ENCODE results near the gene FXR1. TPM values are rescaled to one million over a fixed set of nuclear protein-coding genes. Genes with fewer than 3 reads are reported as not detected.

FXR1 gene
- total and polyA plus RNA-seq, 2 of the 13 experiments (the other 11 are each of a cell fraction or from before 2014, with no cell fraction given), result 104 to 132 TPM

GRCh38 chr3:180996415-180996932, 84.0 kb downstream of the FXR1 start:
- WGBS (ENCODE audit: low lambda C conversion rate), result 5% methylated on average over 2 of the region's 2 CpGs
- H3K9me3 ChIP-seq (ENCODE audit: low read length), result no peaks in the 10 kb centered on the region
- H3K4me3 ChIP-seq (replicated peaks in 1 of 3; ENCODE audit: insufficient read depth in 1 of 3, low read depth in 2 of 3, low read length in 3 of 3), result no peak overlapping the region
- CTCF ChIA-PET (ENCODE audit: low intra/inter-chr PET ratio, low total read pairs), result no interaction called here
- H3K27me3 ChIP-seq (ENCODE audit: control insufficient read depth in 1 of 2, insufficient read depth in 2 of 2, low read length in 2 of 2), result peaks cover 0 to 2% of the 10 kb centered on the region in 2 experiments; a peak in 1 of 5 replicates
- no peak overlapping the region for H2AFZ ChIP-seq (ENCODE audit: low read length)
- no peak overlapping the region for H3K4me2 ChIP-seq (ENCODE audit: low read depth, low read length)
- no peak overlapping the region for H3K27ac ChIP-seq (ENCODE audit: extremely low read length, insufficient read depth, low read length)
- in situ Hi-C loops (cut with HindIII; ENCODE audit: extremely low pct_ligation_motif_present, low pct_unique_long_range_greater_than_20kb) (loop anchor here (25.0 kb wide), 1 partner anchor 384 kb away; the partner anchor contains the start of gene TTC14), intact Hi-C loops (cut with micrococcal nuclease; ENCODE audit: unreplicated experiment) (no loop called here)
- no peaks in the 10 kb centered on the region for H3K79me2 ChIP-seq (ENCODE audit: insufficient read depth, low read length)
- POLR2A ChIA-PET, result no interaction called here
- no TSS peak for BruUV-seq (replicated peaks)
- H3K36me3 ChIP-seq (replicated peaks in 1 of 2; ENCODE audit: control insufficient read depth in 1 of 2, insufficient read depth in 2 of 2, low read length in 2 of 2), result no peaks in the 10 kb centered on the region
- ATAC-seq (no peak), DNase-seq (ENCODE audit: low spot score) (no peak), FAIRE-seq (no peak)
- no peaks in the 10 kb centered on the region for H4K20me1 ChIP-seq (ENCODE audit: insufficient read depth, low read length)
- no peak overlapping the region for H3K9ac ChIP-seq (ENCODE audit: insufficient read depth, low read depth, low read length)
- no peaks in the 10 kb centered on the region for H3K4me1 ChIP-seq (ENCODE audit: insufficient read depth, low read length)
- TF ChIP-seq, protein P1, sequence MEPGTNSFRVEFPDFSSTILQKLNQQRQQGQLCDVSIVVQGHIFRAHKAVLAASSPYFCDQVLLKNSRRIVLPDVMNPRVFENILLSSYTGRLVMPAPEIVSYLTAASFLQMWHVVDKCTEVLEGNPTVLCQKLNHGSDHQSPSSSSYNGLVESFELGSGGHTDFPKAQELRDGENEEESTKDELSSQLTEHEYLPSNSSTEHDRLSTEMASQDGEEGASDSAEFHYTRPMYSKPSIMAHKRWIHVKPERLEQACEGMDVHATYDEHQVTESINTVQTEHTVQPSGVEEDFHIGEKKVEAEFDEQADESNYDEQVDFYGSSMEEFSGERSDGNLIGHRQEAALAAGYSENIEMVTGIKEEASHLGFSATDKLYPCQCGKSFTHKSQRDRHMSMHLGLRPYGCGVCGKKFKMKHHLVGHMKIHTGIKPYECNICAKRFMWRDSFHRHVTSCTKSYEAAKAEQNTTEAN (CRISPR knock-in tag; conservative IDR thresholded peaks at IDR 0.05), result no peak
- TF ChIP-seq KIAA2018 (CRISPR knock-in tag; IDR thresholded peaks at IDR 0.05; ENCODE audit: borderline replicate concordance) (no peak), RFXANK (CRISPR knock-in tag; IDR thresholded peaks at IDR 0.05) (no peak), ZMYM2 (CRISPR knock-in tag; IDR thresholded peaks at IDR 0.05) (no peak), ZNF772 (CRISPR knock-in tag; IDR thresholded peaks at IDR 0.05) (no peak), ATF7-NPFF (CRISPR knock-in tag; IDR thresholded peaks at IDR 0.05; ENCODE audit: low read depth) (no peak), STAT5B (CRISPR knock-in tag; IDR thresholded peaks at IDR 0.05) (no peak), ZBTB3 (CRISPR knock-in tag; IDR thresholded peaks at IDR 0.05; ENCODE audit: borderline replicate concordance, low read depth) (no peak)
- TF ChIP-seq, protein P2, sequence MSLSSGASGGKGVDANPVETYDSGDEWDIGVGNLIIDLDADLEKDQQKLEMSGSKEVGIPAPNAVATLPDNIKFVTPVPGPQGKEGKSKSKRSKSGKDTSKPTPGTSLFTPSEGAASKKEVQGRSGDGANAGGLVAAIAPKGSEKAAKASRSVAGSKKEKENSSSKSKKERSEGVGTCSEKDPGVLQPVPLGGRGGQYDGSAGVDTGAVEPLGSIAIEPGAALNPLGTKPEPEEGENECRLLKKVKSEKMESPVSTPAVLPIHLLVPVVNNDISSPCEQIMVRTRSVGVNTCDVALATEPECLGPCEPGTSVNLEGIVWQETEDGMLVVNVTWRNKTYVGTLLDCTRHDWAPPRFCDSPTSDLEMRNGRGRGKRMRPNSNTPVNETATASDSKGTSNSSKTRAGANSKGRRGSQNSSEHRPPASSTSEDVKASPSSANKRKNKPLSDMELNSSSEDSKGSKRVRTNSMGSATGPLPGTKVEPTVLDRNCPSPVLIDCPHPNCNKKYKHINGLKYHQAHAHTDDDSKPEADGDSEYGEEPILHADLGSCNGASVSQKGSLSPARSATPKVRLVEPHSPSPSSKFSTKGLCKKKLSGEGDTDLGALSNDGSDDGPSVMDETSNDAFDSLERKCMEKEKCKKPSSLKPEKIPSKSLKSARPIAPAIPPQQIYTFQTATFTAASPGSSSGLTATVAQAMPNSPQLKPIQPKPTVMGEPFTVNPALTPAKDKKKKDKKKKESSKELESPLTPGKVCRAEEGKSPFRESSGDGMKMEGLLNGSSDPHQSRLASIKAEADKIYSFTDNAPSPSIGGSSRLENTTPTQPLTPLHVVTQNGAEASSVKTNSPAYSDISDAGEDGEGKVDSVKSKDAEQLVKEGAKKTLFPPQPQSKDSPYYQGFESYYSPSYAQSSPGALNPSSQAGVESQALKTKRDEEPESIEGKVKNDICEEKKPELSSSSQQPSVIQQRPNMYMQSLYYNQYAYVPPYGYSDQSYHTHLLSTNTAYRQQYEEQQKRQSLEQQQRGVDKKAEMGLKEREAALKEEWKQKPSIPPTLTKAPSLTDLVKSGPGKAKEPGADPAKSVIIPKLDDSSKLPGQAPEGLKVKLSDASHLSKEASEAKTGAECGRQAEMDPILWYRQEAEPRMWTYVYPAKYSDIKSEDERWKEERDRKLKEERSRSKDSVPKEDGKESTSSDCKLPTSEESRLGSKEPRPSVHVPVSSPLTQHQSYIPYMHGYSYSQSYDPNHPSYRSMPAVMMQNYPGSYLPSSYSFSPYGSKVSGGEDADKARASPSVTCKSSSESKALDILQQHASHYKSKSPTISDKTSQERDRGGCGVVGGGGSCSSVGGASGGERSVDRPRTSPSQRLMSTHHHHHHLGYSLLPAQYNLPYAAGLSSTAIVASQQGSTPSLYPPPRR (CRISPR knock-in tag; IDR thresholded peaks at IDR 0.05; ENCODE audit: borderline replicate concordance), result no peak
